Neural progenitor cell (in vitro differentiated cells): Measurements from ENCODE around the gene GPR87. TPM values are rescaled to one million over a fixed set of nuclear protein-coding genes. Genes with fewer than 3 reads are reported as not detected.

Source experiments
- DNase-seq: peaks from one replicate; pipeline ENCODE4 v3.0.0-alpha.2; 2016; ENCODE audit warnings: low spot score
- H2AFZ ChIP-seq: fragments of 200-600 bp; sonication (generic); replicated peaks from 2 replicates; pipeline ENCODE4 v1.6.1; 2016; ENCODE audit warnings: antibody characterized with exemption
- H3F3A ChIP-seq: fragments of 200-600 bp; sonication (generic); 2 replicates; pipeline ENCODE4 v1.6.1; 2016; ENCODE audit warnings: antibody characterized with exemption, low read depth
- H3K27ac ChIP-seq: fragments of 200-600 bp; sonication (generic); 2 replicates; pipeline ENCODE4 v1.5.1; 2016; ENCODE audit warnings: mild to moderate bottlenecking
- H3K27me3 ChIP-seq: fragments of 200-600 bp; sonication (generic); 2 replicates; pipeline ENCODE4 v1.6.1; 2016; ENCODE audit warnings: mild to moderate bottlenecking, moderate library complexity
- H3K36me3 ChIP-seq: fragments of 200-600 bp; sonication (generic); 2 replicates; pipeline ENCODE4 v1.5.1; 2016
- H3K4me1 ChIP-seq: fragments of 200-600 bp; sonication (generic); 2 replicates; pipeline ENCODE4 v1.6.1; 2016; ENCODE audit warnings: mixed run types
- H3K4me2 ChIP-seq: fragments of 200-600 bp; sonication (generic); 2 replicates; pipeline ENCODE4 v1.6.1; 2016
- H3K4me3 ChIP-seq: fragments of 200-600 bp; sonication (generic); 2 replicates; pipeline ENCODE4 v1.5.1; 2016
- H3K79me2 ChIP-seq: fragments of 200-600 bp; sonication (generic); 2 replicates; pipeline ENCODE4 v1.6.1; 2016; ENCODE audit warnings: low read depth
- H3K9ac ChIP-seq: fragments of 200-600 bp; sonication (generic); 2 replicates; pipeline ENCODE4 v1.6.1; 2016
- H3K9me3 ChIP-seq: fragments of 200-600 bp; sonication (generic); 2 replicates; pipeline ENCODE4 v1.5.1; 2016; ENCODE audit warnings: low read depth
- H4K20me1 ChIP-seq: fragments of 200-600 bp; sonication (generic); 2 replicates; pipeline ENCODE4 v1.6.1; 2016; ENCODE audit warnings: low read depth
- H3K27ac Mint-ChIP-seq: 3 replicates; pipeline ENCODE4 v1.8.0; 2021; ENCODE audit warnings: mixed read lengths
- H3K27me3 Mint-ChIP-seq: 2 replicates; pipeline ENCODE4 v1.8.0; 2022; ENCODE audit warnings: low read depth, mild to moderate bottlenecking, inconsistent platforms, moderate library complexity, mixed read lengths; ENCODE audit not compliant: insufficient read depth
- H3K36me3 Mint-ChIP-seq: 3 replicates; pipeline ENCODE4 v1.8.0; 2021; ENCODE audit warnings: mixed read lengths
- H3K4me1 Mint-ChIP-seq: 3 replicates; pipeline ENCODE4 v1.8.0; 2021; ENCODE audit warnings: mixed read lengths
- H3K4me3 Mint-ChIP-seq: 3 replicates; pipeline ENCODE4 v1.8.0; 2021; ENCODE audit warnings: mild to moderate bottlenecking, moderate library complexity, mixed read lengths
- H3K9me3 Mint-ChIP-seq: 3 replicates; pipeline ENCODE4 v1.8.0; 2020; ENCODE audit warnings: mixed read lengths
- CTCF ChIP-seq: fragments of 200-600 bp; sonication (generic); IDR thresholded peaks from 2 replicates; pipeline ENCODE4 v1.5.1; 2017; ENCODE audit warnings: antibody characterized with exemption, mild to moderate bottlenecking
- EZH2 ChIP-seq: fragments of 200-600 bp; sonication (generic); IDR thresholded peaks from 2 replicates; pipeline ENCODE4 v1.6.1; 2017; ENCODE audit warnings: antibody characterized with exemption, mild to moderate bottlenecking, moderate library complexity
- EZH2phosphoT487 ChIP-seq: fragments of 200-600 bp; sonication (generic); IDR thresholded peaks from 2 replicates; pipeline ENCODE4 v1.6.1; 2017; ENCODE audit warnings: antibody characterized with exemption
- total RNA-seq: library from RNA; depleted of rRNA; stranded (reverse); fragments of >200 nt; gene quantifications from 2 replicates; pipeline ENCODE4 v1.2.3, GENCODE V29; 2015; ENCODE audit warnings: low replicate concordance

The GPR87 gene
- total RNA-seq, 1 donor from 2014 or later: not detected

DNA sequence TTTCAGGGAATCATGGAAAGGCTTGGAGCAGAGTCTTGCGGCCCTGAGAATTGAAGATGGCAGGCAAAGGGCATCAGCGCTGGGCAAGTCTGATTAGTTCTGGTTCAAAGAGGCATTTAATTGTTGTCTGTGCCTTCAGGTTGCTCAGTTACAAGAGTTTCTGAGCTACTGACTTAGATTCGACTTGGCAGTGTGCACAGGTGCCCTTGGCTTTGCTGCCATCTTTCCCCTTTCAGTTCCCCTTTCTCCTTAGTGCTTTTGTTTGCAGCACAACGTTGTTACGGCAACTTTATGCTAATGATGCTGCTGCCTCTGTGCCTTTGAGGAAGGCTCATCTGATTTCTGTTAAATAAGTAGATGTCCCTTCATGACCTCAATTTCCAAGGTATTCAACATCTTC, 50.8 kb downstream of the GPR87 start:
- no peak overlapping the region for H3K4me3 ChIP-seq
- H3K9me3 ChIP-seq: no peaks in the 10 kb centered on the region
- no peaks in the 10 kb centered on the region for H3K79me2 ChIP-seq
- H3F3A ChIP-seq: no peaks in the 10 kb centered on the region
- Mint-ChIP-seq H3K27me3 (no peaks in the 10 kb centered on the region), H3K9me3 (no peaks in the 10 kb centered on the region), H3K4me3 (no peak overlapping the region), H3K27ac (peak overlapping the region; percentile 31), H3K36me3 (peaks cover 3% of the 10 kb centered on the region), H3K4me1 (peaks cover 9% of the 10 kb centered on the region)
- H3K4me1 ChIP-seq: no peaks in the 10 kb centered on the region
- no peak overlapping the region for H3K27ac ChIP-seq
- TF ChIP-seq CTCF: no peak
- TF ChIP-seq EZH2phosphoT487: no peak
- TF ChIP-seq EZH2: no peak
- H3K36me3 ChIP-seq: no peaks in the 10 kb centered on the region
- no peak overlapping the region for H2AFZ ChIP-seq
- no peak overlapping the region for H3K9ac ChIP-seq
- H3K4me2 ChIP-seq: no peak overlapping the region
- no peaks in the 10 kb centered on the region for H4K20me1 ChIP-seq
- H3K27me3 ChIP-seq: no peaks in the 10 kb centered on the region
- DNase-seq: peak; percentile 27

GRCh38 chr3:151265166-151265565, 51.5 kb downstream of the GPR87 start:
- Histone ChIP-seq H3K79me2 (no peaks in the 10 kb centered on the region), H3K4me1 (no peaks in the 10 kb centered on the region), H2AFZ (no peak overlapping the region), H4K20me1 (no peaks in the 10 kb centered on the region), H3K36me3 (no peaks in the 10 kb centered on the region), H3K4me3 (no peak overlapping the region), H3K27me3 (no peaks in the 10 kb centered on the region), H3F3A (no peaks in the 10 kb centered on the region), H3K4me2 (no peak overlapping the region), H3K9me3 (no peaks in the 10 kb centered on the region), H3K27ac (no peak overlapping the region), H3K9ac (no peak overlapping the region)
- peaks cover 3% of the 10 kb centered on the region for H3K36me3 Mint-ChIP-seq
- peak overlapping the region; percentile 31 for H3K27ac Mint-ChIP-seq
- peaks cover 6% of the 10 kb centered on the region for H3K4me1 Mint-ChIP-seq
- no peaks in the 10 kb centered on the region for H3K27me3 Mint-ChIP-seq
- TF ChIP-seq CTCF (no peak), EZH2phosphoT487 (no peak), EZH2 (no peak)
- no peak overlapping the region for H3K4me3 Mint-ChIP-seq
- H3K9me3 Mint-ChIP-seq: no peaks in the 10 kb centered on the region
- DNase-seq: no peak

GRCh38 chr3:151264605-151265004, 52.0 kb downstream of the GPR87 start:
- no peak overlapping the region for H3K4me3 ChIP-seq
- H3K4me3 Mint-ChIP-seq: no peak overlapping the region
- H3K27ac Mint-ChIP-seq: no peak overlapping the region
- no peaks in the 10 kb centered on the region for H3F3A ChIP-seq
- no peaks in the 10 kb centered on the region for H3K27me3 Mint-ChIP-seq
- no peaks in the 10 kb centered on the region for H4K20me1 ChIP-seq
- H3K27ac ChIP-seq: no peak overlapping the region
- H3K4me1 Mint-ChIP-seq: peaks cover 10% of the 10 kb centered on the region
- H3K9me3 Mint-ChIP-seq: no peaks in the 10 kb centered on the region
- H3K27me3 ChIP-seq: no peaks in the 10 kb centered on the region
- no peak overlapping the region for H3K9ac ChIP-seq
- H3K4me1 ChIP-seq: peaks cover 2% of the 10 kb centered on the region
- H3K4me2 ChIP-seq: no peak overlapping the region
- peaks cover 5% of the 10 kb centered on the region for H3K36me3 Mint-ChIP-seq
- DNase-seq: no peak
- no peaks in the 10 kb centered on the region for H3K9me3 ChIP-seq
- no peaks in the 10 kb centered on the region for H3K79me2 ChIP-seq
- H3K36me3 ChIP-seq: no peaks in the 10 kb centered on the region
- no peak overlapping the region for H2AFZ ChIP-seq
- TF ChIP-seq EZH2 (no peak), CTCF (no peak), EZH2phosphoT487 (no peak)
